Right lobe of liver (tissue), 4 donors: ENCODE results near the gene AXDND1.

Source experiments
- POLR2A ChIP-seq: fragments of 450-650 bp; IDR thresholded peaks from one replicate; pipeline ENCODE4 v1.6.1; 2017; ENCODE audit warnings: antibody characterized with exemption, mild to moderate bottlenecking
- TF ChIP-seq, protein P1 (sequence below), 4 donors: fragments of 200-600 bp in 3 of 4; fragments of 450-650 bp in 1 of 4; IDR thresholded peaks; one replicate each; pipeline versions ENCODE4 v1.5.1 to v1.8.0; 2016 to 2022; ENCODE audit warnings: antibody characterized with exemption in 4 of 4, mild to moderate bottlenecking in 2 of 4
- donor health status: DM: no; HTN: no; CAD: no.
- donor health status: DM: no; HTN: no; CAD: no.
- donor health status: DM: no; HTN: yes; CAD: no.

DNA sequence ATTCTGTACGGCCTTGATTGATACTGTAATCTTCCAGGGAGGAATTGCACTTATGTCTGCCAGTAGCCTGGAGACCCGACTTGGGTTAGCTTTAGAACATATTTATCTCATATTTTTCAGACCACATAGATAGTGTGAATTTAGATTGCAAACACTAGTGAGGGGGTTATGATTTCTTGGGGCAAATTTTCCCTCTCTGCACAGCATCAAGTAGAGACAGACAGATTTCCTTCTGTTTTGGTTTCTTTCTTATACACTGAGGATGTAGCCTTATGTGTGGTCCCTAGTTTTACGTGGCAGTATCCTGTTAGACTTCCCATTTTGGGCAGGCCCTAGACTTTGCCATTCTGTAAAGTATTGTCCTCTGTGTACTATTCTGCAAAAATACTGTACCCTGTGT lies 43.2 kb upstream of the AXDND1 start:
- TF ChIP-seq, protein P1, sequence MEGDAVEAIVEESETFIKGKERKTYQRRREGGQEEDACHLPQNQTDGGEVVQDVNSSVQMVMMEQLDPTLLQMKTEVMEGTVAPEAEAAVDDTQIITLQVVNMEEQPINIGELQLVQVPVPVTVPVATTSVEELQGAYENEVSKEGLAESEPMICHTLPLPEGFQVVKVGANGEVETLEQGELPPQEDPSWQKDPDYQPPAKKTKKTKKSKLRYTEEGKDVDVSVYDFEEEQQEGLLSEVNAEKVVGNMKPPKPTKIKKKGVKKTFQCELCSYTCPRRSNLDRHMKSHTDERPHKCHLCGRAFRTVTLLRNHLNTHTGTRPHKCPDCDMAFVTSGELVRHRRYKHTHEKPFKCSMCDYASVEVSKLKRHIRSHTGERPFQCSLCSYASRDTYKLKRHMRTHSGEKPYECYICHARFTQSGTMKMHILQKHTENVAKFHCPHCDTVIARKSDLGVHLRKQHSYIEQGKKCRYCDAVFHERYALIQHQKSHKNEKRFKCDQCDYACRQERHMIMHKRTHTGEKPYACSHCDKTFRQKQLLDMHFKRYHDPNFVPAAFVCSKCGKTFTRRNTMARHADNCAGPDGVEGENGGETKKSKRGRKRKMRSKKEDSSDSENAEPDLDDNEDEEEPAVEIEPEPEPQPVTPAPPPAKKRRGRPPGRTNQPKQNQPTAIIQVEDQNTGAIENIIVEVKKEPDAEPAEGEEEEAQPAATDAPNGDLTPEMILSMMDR (IDR thresholded peaks at IDR 0.05): no peak
- no peak for TF ChIP-seq POLR2A
